ENCODE results near the gene GRK3. TPM values are rescaled to one million over a fixed set of nuclear protein-coding genes. Genes with fewer than 3 reads are reported as not detected.

The GRK3 gene
- total RNA-seq, 1 experiment from 2014 or later: 14.6 TPM

DNA sequence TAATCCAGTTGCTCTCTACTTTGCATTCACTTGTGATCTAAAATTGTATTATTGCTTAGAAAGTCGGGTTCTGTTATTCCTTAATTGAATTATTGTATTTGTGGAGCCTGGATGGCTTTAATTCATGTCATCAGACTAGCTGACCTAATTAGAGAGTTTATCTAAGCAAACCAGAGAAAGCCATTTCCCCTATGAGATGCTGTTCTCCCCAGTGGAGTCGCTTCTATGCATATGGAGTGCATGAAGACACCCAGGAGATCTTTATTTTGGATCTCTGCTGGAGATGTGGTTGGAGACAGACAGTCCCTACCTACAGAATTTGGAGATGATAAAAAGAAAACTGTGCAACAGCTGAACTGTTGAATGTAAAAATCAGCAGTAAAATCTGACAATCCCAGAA, 132.3 kb downstream of the GRK3 start:
- TF ChIP-seq SIN3A (IDR thresholded peaks at IDR 0.05; ENCODE audit: low read depth): no peak
- no peak for TF ChIP-seq CEBPB (IDR thresholded peaks at IDR 0.05; ENCODE audit: low read depth)
- no peak for TF ChIP-seq POLR2AphosphoS5 (IDR thresholded peaks at IDR 0.05; ENCODE audit: low read depth, low read length)
- TF ChIP-seq, protein P1, sequence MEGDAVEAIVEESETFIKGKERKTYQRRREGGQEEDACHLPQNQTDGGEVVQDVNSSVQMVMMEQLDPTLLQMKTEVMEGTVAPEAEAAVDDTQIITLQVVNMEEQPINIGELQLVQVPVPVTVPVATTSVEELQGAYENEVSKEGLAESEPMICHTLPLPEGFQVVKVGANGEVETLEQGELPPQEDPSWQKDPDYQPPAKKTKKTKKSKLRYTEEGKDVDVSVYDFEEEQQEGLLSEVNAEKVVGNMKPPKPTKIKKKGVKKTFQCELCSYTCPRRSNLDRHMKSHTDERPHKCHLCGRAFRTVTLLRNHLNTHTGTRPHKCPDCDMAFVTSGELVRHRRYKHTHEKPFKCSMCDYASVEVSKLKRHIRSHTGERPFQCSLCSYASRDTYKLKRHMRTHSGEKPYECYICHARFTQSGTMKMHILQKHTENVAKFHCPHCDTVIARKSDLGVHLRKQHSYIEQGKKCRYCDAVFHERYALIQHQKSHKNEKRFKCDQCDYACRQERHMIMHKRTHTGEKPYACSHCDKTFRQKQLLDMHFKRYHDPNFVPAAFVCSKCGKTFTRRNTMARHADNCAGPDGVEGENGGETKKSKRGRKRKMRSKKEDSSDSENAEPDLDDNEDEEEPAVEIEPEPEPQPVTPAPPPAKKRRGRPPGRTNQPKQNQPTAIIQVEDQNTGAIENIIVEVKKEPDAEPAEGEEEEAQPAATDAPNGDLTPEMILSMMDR (IDR thresholded peaks at IDR 0.05 in 2 of 3, conservative IDR thresholded peaks at IDR 0.05 in 1 of 3; ENCODE audit: borderline replicate concordance in 1 of 3, insufficient read depth in 1 of 3, low read depth in 2 of 3, low read length in 2 of 3): no peak
- TF ChIP-seq TCF7L2 (IDR thresholded peaks at IDR 0.05; ENCODE audit: borderline replicate concordance, extremely low read depth, insufficient read depth, insufficient read length): no peak
- no peak for TF ChIP-seq SP1 (IDR thresholded peaks at IDR 0.05; ENCODE audit: low read depth)
- TF ChIP-seq ZNF274 (IDR thresholded peaks at IDR 0.05; ENCODE audit: low read depth, low read length): no peak
- no peak for TF ChIP-seq ELF1 (IDR thresholded peaks at IDR 0.05; ENCODE audit: borderline replicate concordance, low read depth)
- no peak for TF ChIP-seq REST (IDR thresholded peaks at IDR 0.05; ENCODE audit: low read depth)
- no peak for TF ChIP-seq CBX3 (IDR thresholded peaks at IDR 0.05; ENCODE audit: low read depth)
- TF ChIP-seq, protein P2, sequence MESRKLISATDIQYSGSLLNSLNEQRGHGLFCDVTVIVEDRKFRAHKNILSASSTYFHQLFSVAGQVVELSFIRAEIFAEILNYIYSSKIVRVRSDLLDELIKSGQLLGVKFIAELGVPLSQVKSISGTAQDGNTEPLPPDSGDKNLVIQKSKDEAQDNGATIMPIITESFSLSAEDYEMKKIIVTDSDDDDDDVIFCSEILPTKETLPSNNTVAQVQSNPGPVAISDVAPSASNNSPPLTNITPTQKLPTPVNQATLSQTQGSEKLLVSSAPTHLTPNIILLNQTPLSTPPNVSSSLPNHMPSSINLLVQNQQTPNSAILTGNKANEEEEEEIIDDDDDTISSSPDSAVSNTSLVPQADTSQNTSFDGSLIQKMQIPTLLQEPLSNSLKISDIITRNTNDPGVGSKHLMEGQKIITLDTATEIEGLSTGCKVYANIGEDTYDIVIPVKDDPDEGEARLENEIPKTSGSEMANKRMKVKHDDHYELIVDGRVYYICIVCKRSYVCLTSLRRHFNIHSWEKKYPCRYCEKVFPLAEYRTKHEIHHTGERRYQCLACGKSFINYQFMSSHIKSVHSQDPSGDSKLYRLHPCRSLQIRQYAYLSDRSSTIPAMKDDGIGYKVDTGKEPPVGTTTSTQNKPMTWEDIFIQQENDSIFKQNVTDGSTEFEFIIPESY (IDR thresholded peaks at IDR 0.05; ENCODE audit: extremely low read depth, insufficient replicate concordance, low read length): no peak
- TF ChIP-seq RAD21 (IDR thresholded peaks at IDR 0.05; ENCODE audit: low read depth): no peak
- TF ChIP-seq YY1 (IDR thresholded peaks at IDR 0.05; ENCODE audit: extremely low read depth, insufficient replicate concordance, low read depth, low read length): no peak
- TF ChIP-seq, protein P3, sequence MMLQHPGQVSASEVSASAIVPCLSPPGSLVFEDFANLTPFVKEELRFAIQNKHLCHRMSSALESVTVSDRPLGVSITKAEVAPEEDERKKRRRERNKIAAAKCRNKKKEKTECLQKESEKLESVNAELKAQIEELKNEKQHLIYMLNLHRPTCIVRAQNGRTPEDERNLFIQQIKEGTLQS (IDR thresholded peaks at IDR 0.05): no peak
- TF ChIP-seq EZH2 (IDR thresholded peaks at IDR 0.05): no peak
- Histone ChIP-seq H3K9me3 (ENCODE audit: control insufficient read depth in 1 of 2, insufficient read depth in 1 of 2, low read depth in 1 of 2, low read length in 2 of 2) (no peaks in the 10 kb centered on the region), H3K9me2 (ENCODE audit: insufficient read depth) (no peaks in the 10 kb centered on the region), H3K27ac (ENCODE audit: low read depth, low read length) (no peak overlapping the region), H4K20me1 (ENCODE audit: insufficient read depth) (no peaks in the 10 kb centered on the region), H3K9ac (ENCODE audit: low read length) (no peak overlapping the region), H3K36me3 (ENCODE audit: control insufficient read depth in 1 of 2, insufficient read depth in 2 of 2, low read length in 2 of 2) (no peaks in the 10 kb centered on the region), H3K4me2 (ENCODE audit: low read length) (no peak overlapping the region), H2AFZ (ENCODE audit: low read depth, low read length, poor library complexity, severe bottlenecking) (no peak overlapping the region), H3K4me1 (ENCODE audit: control insufficient read depth in 1 of 2, insufficient read depth in 2 of 2, low read length in 2 of 2) (no peaks in the 10 kb centered on the region), H3K79me2 (ENCODE audit: insufficient read depth, low read length) (no peaks in the 10 kb centered on the region), H3K27me3 (ENCODE audit: insufficient read depth, low read length) (no peaks in the 10 kb centered on the region), H3K4me3 (replicated peaks in 1 of 2; ENCODE audit: low read depth in 1 of 2, low read length in 2 of 2) (no peak overlapping the region)
- no peak for ATAC-seq
- ChIA-PET POLR2A (no interaction called here), CTCF (no interaction called here), RAD21 (ENCODE audit: low non-redundant PET in 1 of 2, low total read pairs in 2 of 2, uncharacterized antibody in 2 of 2, unreplicated experiment in 2 of 2) (no interaction called here)
- no peak for DNase-seq (ENCODE audit: low read depth, low spot score)
- BruUV-seq (replicated peaks): no TSS peak
- intact Hi-C loops (cut with micrococcal nuclease): no loop called here
